HepG2 (cell line): Measurements from ENCODE around the gene NEMF. TPM values are rescaled to one million over a fixed set of nuclear protein-coding genes. Genes with fewer than 3 reads are reported as not detected.

ENCODE experiments used
- ATAC-seq: fragments of 200-7000 bp; cut with Tn5 transposase; 3 replicates; pipeline ENCODE4 v1.9.1; 2020; ENCODE audit warnings: mild to moderate bottlenecking, moderate library complexity
- BruUV-seq: library from RNA; stranded (reverse); fragments of 400-500 nt; replicated peaks from 2 replicates; lab custom pipeline; 2021; lab: Mats Ljungman, UMichigan
- CTCF ChIA-PET: fragments of 300-600 bp; formaldehyde crosslinking; extraction: SDS; loops from one replicate; lab custom pipeline; 2021; ENCODE audit warnings: low total read pairs, inconsistent platforms, low intra/inter-chr PET ratio; lab: Yijun Ruan, JAX
- POLR2A ChIA-PET: fragments of 350-600 bp; sonication (Branson Sonifier 250); formaldehyde crosslinking; loops from one replicate; lab custom pipeline; 2020; ENCODE audit warnings: antibody characterized with exemption, inconsistent platforms; lab: Yijun Ruan, JAX
- DNase-seq: peaks from one replicate; pipeline ENCODE4 v3.0.0-alpha.2; 2015; ENCODE audit warnings: low spot score
- FAIRE-seq: peaks from 3 replicates; lab custom pipeline; 2011; peaks lifted over from hg19 to GRCh38; lab: Jason Lieb, UNC
- H2AFZ ChIP-seq: one replicate; pipeline ENCODE4 v1.6.1; 2011; ENCODE audit warnings: low read length, inconsistent platforms
- H3K27ac ChIP-seq: fragments of 300-600 bp; 3 replicates; pipeline ENCODE4 v1.8.0; 2011; ENCODE audit warnings: mixed run types, mild to moderate bottlenecking, mixed read lengths, low read length, inconsistent platforms; ENCODE audit not compliant: insufficient read depth; ENCODE audit errors: extremely low read length
- H3K27me3 ChIP-seq, 2 experiments: fragments of 200-600 bp in 1 of 2; 2 replicates in 1 of 2; 3 replicates in 1 of 2; pipeline versions ENCODE4 v1.6.0 to v1.8.0; 2011; ENCODE audit warnings: low read length in 2 of 2, mild to moderate bottlenecking in 2 of 2, moderate library complexity in 2 of 2, inconsistent platforms in 1 of 2; ENCODE audit not compliant: insufficient read depth in 2 of 2, control insufficient read depth in 1 of 2
- H3K36me3 ChIP-seq, 2 experiments: fragments of 200-600 bp in 1 of 2; replicated peaks in 1 of 2; 2 replicates in 1 of 2; 3 replicates in 1 of 2; pipeline versions ENCODE4 v1.5.1 to v1.8.0; 2011; ENCODE audit warnings: low read length in 2 of 2, inconsistent platforms in 1 of 2; ENCODE audit not compliant: insufficient read depth in 2 of 2, control insufficient read depth in 1 of 2
- H3K4me1 ChIP-seq: 2 replicates; pipeline ENCODE4 v1.5.1; 2012; ENCODE audit warnings: low read length, inconsistent platforms; ENCODE audit not compliant: insufficient read depth
- H3K4me2 ChIP-seq: 2 replicates; pipeline ENCODE4 v1.6.0; 2011; ENCODE audit warnings: low read depth, low read length, inconsistent platforms
- H3K4me3 ChIP-seq, 3 experiments: fragments of 200-600 bp in 1 of 3; sonication (generic), shearing (Covaris generic) in 1 of 3; replicated peaks in 1 of 3; 2 replicates each; pipeline ENCODE4 v1.5.1; 2011 to 2016; ENCODE audit warnings: low read length in 3 of 3, inconsistent platforms in 2 of 3, low read depth in 2 of 3, mild to moderate bottlenecking in 2 of 3, control low read depth in 1 of 3, mixed read lengths in 1 of 3; ENCODE audit not compliant: insufficient read depth in 1 of 3
- H3K79me2 ChIP-seq: one replicate; pipeline ENCODE4 v1.6.1; 2011; ENCODE audit warnings: low read length, inconsistent platforms; ENCODE audit not compliant: insufficient read depth
- H3K9ac ChIP-seq: 2 replicates; pipeline ENCODE4 v1.6.0; 2011; ENCODE audit warnings: mild to moderate bottlenecking, low read depth, low read length, inconsistent platforms; ENCODE audit not compliant: insufficient read depth
- H3K9me3 ChIP-seq: 2 replicates; pipeline ENCODE4 v1.5.1; 2012; ENCODE audit warnings: mild to moderate bottlenecking, low read length
- H4K20me1 ChIP-seq: 2 replicates; pipeline ENCODE4 v1.6.0; 2011; ENCODE audit warnings: inconsistent platforms, mild to moderate bottlenecking, low read length, moderate library complexity; ENCODE audit not compliant: insufficient read depth
- HDAC1 ChIP-seq: sonication (generic); formaldehyde crosslinking; IDR thresholded peaks from 2 replicates; pipeline ENCODE4 v1.5.1; 2020; ENCODE audit warnings: mild to moderate bottlenecking, missing genetic modification reagents
- KMT2A ChIP-seq: sonication (generic); formaldehyde crosslinking; IDR thresholded peaks from 2 replicates; pipeline ENCODE4 v1.4.0; 2020; ENCODE audit warnings: missing genetic modification reagents
- RAD21 ChIP-seq: fragments of 450-650 bp; formaldehyde crosslinking; IDR thresholded peaks from 2 replicates; pipeline ENCODE4 v1.5.0; 2020; ENCODE audit warnings: mild to moderate bottlenecking
- RXRB ChIP-seq: IDR thresholded peaks from 2 replicates; pipeline ENCODE4 v1.6.1; 2016; ENCODE audit warnings: borderline replicate concordance, missing genetic modification reagents, missing compliant biosample characterization
- SMYD3 ChIP-seq: sonication (generic); formaldehyde crosslinking; IDR thresholded peaks from 2 replicates; pipeline ENCODE4 v1.8.1; 2023; ENCODE audit warnings: mild to moderate bottlenecking, missing genetic modification reagents
- SYNCRIP ChIP-seq: fragments of 200-400 bp; formaldehyde crosslinking; IDR thresholded peaks from 2 replicates; pipeline ENCODE4 v1.6.1; 2018; ENCODE audit warnings: mild to moderate bottlenecking, low read depth, low read length; ENCODE audit not compliant: insufficient read depth
- TMF1 ChIP-seq: sonication (generic); formaldehyde crosslinking; IDR thresholded peaks from 2 replicates; pipeline ENCODE4 v1.8.1; 2022; ENCODE audit warnings: low read depth, missing genetic modification reagents
- YEATS2 ChIP-seq: sonication (generic); formaldehyde crosslinking; IDR thresholded peaks from 2 replicates; pipeline ENCODE4 v1.4.0; 2020; ENCODE audit warnings: missing genetic modification reagents, borderline replicate concordance
- ZC3H13 ChIP-seq: sonication (generic); formaldehyde crosslinking; IDR thresholded peaks from 2 replicates; pipeline ENCODE4 v1.8.1; 2023; ENCODE audit warnings: mild to moderate bottlenecking, missing genetic modification reagents, moderate library complexity
- ZFAT ChIP-seq: sonication (generic); formaldehyde crosslinking; conservative IDR thresholded peaks from 2 replicates; pipeline ENCODE4 v1.8.1; 2023; ENCODE audit warnings: missing genetic modification reagents, inconsistent platforms
- ZNF724P ChIP-seq: sonication (generic); formaldehyde crosslinking; IDR thresholded peaks from 2 replicates; pipeline ENCODE4 v1.8.0; 2022; ENCODE audit warnings: missing genetic modification reagents, borderline replicate concordance
- ZNF780A ChIP-seq: sonication (generic); formaldehyde crosslinking; IDR thresholded peaks from 2 replicates; pipeline ENCODE4 v1.8.0; 2022; ENCODE audit warnings: mild to moderate bottlenecking, missing genetic modification reagents, moderate library complexity
- ZNF781 ChIP-seq: sonication (generic); formaldehyde crosslinking; IDR thresholded peaks from 2 replicates; pipeline ENCODE4 v1.5.1; 2020; ENCODE audit warnings: borderline replicate concordance, mild to moderate bottlenecking, missing genetic modification reagents; ENCODE audit errors: not compliant biosample characterization
- WGBS: methylation state at CpG from one replicate; pipeline ENCODE4 v1.1.6; 2017; ENCODE audit warnings: low lambda C conversion rate; 5-methylcytosine and 5-hydroxymethylcytosine counted together
- in situ Hi-C: cut with HindIII; loops from 2 replicates; pipeline ENCODE4 v1.10.0; 2017; ENCODE audit warnings: low pct_unique_long_range_greater_than_20kb; ENCODE audit not compliant: extremely low pct_ligation_motif_present
- intact Hi-C: fragments of 100-400 bp; cut with micrococcal nuclease; formaldehyde crosslinking; loops from one replicate; pipeline ENCODE4 v1.10.0; 2022; ENCODE audit not compliant: unreplicated experiment
- polyA plus RNA-seq, 8 experiments: library from polyadenylated mRNA; depleted of rRNA in 3 of 8; stranded (reverse) in 7 of 8; unstranded in 1 of 8; fragments of >200 nt; fragmentation: Illumina TruSeq in 4 of 8; extraction: Trizol in 4 of 8; gene quantifications; 2 replicates each; pipeline versions ENCODE4 v1.2.1 to v1.2.3, GENCODE V29; 2011 to 2016; ENCODE audit warnings: low read depth in 4 of 8, missing spikeins in 1 of 8, mixed read lengths in 1 of 8; ENCODE audit not compliant: insufficient read depth in 1 of 8
- total RNA-seq, 5 experiments: library from RNA; depleted of rRNA; stranded (reverse); fragments of >200 nt; fragmentation: Illumina TruSeq; extraction: Trizol; gene quantifications; 2 replicates each; pipeline ENCODE4 v1.2.3, GENCODE V29; 2016; ENCODE audit warnings: low read depth in 1 of 5
- TF ChIP-seq, protein P1 (sequence below): sonication (generic); formaldehyde crosslinking; IDR thresholded peaks from 2 replicates; pipeline ENCODE4 v1.4.0; 2020; ENCODE audit warnings: mild to moderate bottlenecking, missing genetic modification reagents
- TF ChIP-seq, protein P2 (sequence below): sonication (generic); formaldehyde crosslinking; IDR thresholded peaks from 2 replicates; pipeline ENCODE4 v1.8.1; 2023; ENCODE audit warnings: mild to moderate bottlenecking, missing genetic modification reagents

The NEMF gene
- total and polyA plus RNA-seq, 2 of the 13 experiments (the other 11 are each of a cell fraction or from before 2014, with no cell fraction given), result 21.3 to 57.9 TPM

DNA sequence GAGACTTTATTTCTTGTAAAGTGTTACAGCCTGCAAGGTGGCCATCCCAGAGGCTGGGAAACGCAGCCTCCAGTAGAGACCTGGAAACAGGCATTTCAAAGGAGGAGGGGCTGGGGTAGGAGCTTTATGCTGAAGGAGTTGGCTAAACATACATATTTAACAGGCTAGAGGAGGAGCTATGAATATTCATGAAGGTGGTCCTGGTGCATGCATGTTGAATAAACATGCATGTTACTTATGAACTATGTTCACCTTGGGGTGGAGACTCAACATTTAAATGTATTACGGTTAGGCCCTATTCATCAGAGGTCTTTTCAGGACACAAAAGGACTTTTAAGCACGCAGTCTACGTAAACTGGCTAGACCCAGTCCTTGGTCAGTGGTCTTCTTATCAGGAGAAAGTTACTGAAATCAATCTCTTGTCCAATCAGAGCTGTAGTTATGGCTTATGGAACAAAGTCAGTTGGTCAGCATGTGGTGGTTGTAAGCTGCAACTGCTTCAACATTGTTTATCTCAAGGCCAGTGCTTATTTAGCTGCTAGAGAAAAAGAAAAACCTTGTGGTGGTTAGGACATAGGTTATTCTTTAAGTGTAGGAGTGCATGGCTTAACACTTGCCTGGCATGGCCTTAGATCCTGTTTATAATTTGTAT, 28.9 kb upstream of the NEMF start:
- WGBS, result 36% methylated on average over 4 of the region's 4 CpGs
- H3K4me3 ChIP-seq, result no peak overlapping the region
- H3K4me1 ChIP-seq, result peaks cover 25% of the 10 kb centered on the region
- no peak for ATAC-seq
- H3K36me3 ChIP-seq, result no peaks in the 10 kb centered on the region
- H3K27me3 ChIP-seq, result no peaks in the 10 kb centered on the region
- H2AFZ ChIP-seq, result no peak overlapping the region
- no TSS peak for BruUV-seq
- H3K4me2 ChIP-seq, result peak overlapping the region; percentile 29; the same call in 1 of the 2 replicates
- TF ChIP-seq, protein P1, sequence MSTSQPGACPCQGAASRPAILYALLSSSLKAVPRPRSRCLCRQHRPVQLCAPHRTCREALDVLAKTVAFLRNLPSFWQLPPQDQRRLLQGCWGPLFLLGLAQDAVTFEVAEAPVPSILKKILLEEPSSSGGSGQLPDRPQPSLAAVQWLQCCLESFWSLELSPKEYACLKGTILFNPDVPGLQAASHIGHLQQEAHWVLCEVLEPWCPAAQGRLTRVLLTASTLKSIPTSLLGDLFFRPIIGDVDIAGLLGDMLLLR (CRISPR knock-in tag), result no peak
- TF ChIP-seq YEATS2 (CRISPR knock-in tag), result no peak
- no peak for TF ChIP-seq ZNF724P (CRISPR knock-in tag)
- TF ChIP-seq, protein P2, sequence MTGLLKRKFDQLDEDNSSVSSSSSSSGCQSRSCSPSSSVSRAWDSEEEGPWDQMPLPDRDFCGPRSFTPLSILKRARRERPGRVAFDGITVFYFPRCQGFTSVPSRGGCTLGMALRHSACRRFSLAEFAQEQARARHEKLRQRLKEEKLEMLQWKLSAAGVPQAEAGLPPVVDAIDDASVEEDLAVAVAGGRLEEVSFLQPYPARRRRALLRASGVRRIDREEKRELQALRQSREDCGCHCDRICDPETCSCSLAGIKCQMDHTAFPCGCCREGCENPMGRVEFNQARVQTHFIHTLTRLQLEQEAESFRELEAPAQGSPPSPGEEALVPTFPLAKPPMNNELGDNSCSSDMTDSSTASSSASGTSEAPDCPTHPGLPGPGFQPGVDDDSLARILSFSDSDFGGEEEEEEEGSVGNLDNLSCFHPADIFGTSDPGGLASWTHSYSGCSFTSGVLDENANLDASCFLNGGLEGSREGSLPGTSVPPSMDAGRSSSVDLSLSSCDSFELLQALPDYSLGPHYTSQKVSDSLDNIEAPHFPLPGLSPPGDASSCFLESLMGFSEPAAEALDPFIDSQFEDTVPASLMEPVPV (CRISPR knock-in tag), result no peak
- TF ChIP-seq HDAC1 (CRISPR knock-in tag), result no peak
- no peak for TF ChIP-seq ZC3H13
- TF ChIP-seq KMT2A, result no peak
- TF ChIP-seq ZFAT (CRISPR knock-in tag), result no peak
- TF ChIP-seq RXRB, result no peak
- TF ChIP-seq ZNF781 (CRISPR knock-in tag), result no peak
- TF ChIP-seq ZNF780A (CRISPR knock-in tag), result no peak
- TF ChIP-seq TMF1 (CRISPR knock-in tag), result no peak
- no peak for TF ChIP-seq SMYD3
- TF ChIP-seq RAD21 (CRISPR knock-in tag), result no peak
- TF ChIP-seq SYNCRIP, result no peak
- TF ChIP-seq, all 625 proteins: peak for 0
- Histone ChIP-seq H3K9me3 (no peaks in the 10 kb centered on the region), H3K9ac (no peak overlapping the region), H4K20me1 (no peaks in the 10 kb centered on the region), H3K27ac (no peak overlapping the region), H3K79me2 (no peaks in the 10 kb centered on the region)
- no peak for DNase-seq
- intact Hi-C loops (no loop called here), in situ Hi-C loops (no loop called here)
- FAIRE-seq, result no peak
- POLR2A ChIA-PET, result interaction anchor here (0.6 to 1.3 kb wide), 3 partner anchors 8 to 121 kb away, joined by 3 to 6 read pairs (median 3); no protein-coding TSS in a partner anchor
- CTCF ChIA-PET, result no interaction called here
